ENCODE results near the gene ABI2. TPM values are rescaled to one million over a fixed set of nuclear protein-coding genes. Genes with fewer than 3 reads are reported as not detected.

ABI2 gene
- polyA plus RNA-seq, 1 of the 3 experiments (the other 2 are of a cell fraction) = 51.5 TPM

DNA sequence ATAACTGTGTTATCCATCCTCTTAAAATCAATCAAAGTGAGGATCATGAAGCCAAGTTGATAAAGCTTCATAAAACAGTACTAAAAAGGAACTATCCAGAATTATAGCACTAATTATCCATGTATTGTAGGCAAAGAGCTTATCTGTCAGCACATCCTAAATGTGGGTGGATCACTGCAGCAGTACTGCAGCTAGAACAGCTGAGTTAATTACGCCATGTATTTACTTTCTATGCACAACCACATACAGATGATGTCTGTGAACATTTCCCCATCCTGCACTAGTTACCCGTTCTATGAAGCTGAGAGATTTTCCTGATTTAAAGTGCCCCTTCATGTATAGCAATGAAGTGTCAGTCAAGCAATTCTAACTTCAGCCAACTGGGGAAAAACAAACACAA, 110.3 kb downstream of the ABI2 start:
- Histone ChIP-seq H3K9me2 (no peaks in the 10 kb centered on the region), H3K4me2 (no peak overlapping the region), H3K4me1 (ENCODE audit: control insufficient read depth in 1 of 2, insufficient read depth in 2 of 2, low read depth in 1 of 2, low read length in 1 of 2) (peaks cover 0 to 5% of the 10 kb centered on the region in 2 experiments; a peak in 1 of 4 replicates), H3F3A (replicated peaks; ENCODE audit: insufficient read depth) (peaks cover 23% of the 10 kb centered on the region), H3K27ac (ENCODE audit: low read depth in 2 of 2, low read length in 1 of 2) (no peak overlapping the region), H2AFZ (ENCODE audit: low read depth) (no peak overlapping the region), H3K4me3 (ENCODE audit: low read depth in 2 of 2, low read length in 1 of 2) (no peak overlapping the region), H3K36me3 (replicated peaks in 1 of 2; ENCODE audit: control insufficient read depth in 1 of 2, insufficient read depth in 2 of 2, low read length in 1 of 2) (peaks cover 54 to 75% of the 10 kb centered on the region in 2 experiments), H3K9me3 (no peaks in the 10 kb centered on the region), H3K27me3 (ENCODE audit: insufficient read depth) (no peaks in the 10 kb centered on the region), H3K79me2 (ENCODE audit: insufficient read depth) (peaks cover 58% of the 10 kb centered on the region), H4K20me1 (ENCODE audit: insufficient read depth) (peaks cover 12% of the 10 kb centered on the region; the same call in 1 of the 2 replicates), H3K9ac (no peak overlapping the region)
- 93% methylated on average over 2 of the region's 2 CpGs for WGBS (ENCODE audit: low lambda C conversion rate)
- POLR2A ChIA-PET = interaction anchor here (0.5 kb wide), 1 partner anchor 218 kb away, joined by 3 read pairs; no protein-coding TSS in a partner anchor
- CTCF ChIA-PET = interaction anchor here (1.3 kb wide), 1 partner anchor 213 kb away, joined by 3 read pairs; no protein-coding TSS in a partner anchor
- no peak for DNase-seq
- TF ChIP-seq POLR2AphosphoS5 (IDR thresholded peaks at IDR 0.05; ENCODE audit: low read depth, low read length) (0 out of 2 replicates have a peak, but pooled peaks have one; percentile 9), SMC3 (IDR thresholded peaks at IDR 0.05; ENCODE audit: low read depth, low read length) (no peak), TAF1 (IDR thresholded peaks at IDR 0.05; ENCODE audit: borderline replicate concordance, low read depth, low read length) (no peak)
- TF ChIP-seq, protein P1, sequence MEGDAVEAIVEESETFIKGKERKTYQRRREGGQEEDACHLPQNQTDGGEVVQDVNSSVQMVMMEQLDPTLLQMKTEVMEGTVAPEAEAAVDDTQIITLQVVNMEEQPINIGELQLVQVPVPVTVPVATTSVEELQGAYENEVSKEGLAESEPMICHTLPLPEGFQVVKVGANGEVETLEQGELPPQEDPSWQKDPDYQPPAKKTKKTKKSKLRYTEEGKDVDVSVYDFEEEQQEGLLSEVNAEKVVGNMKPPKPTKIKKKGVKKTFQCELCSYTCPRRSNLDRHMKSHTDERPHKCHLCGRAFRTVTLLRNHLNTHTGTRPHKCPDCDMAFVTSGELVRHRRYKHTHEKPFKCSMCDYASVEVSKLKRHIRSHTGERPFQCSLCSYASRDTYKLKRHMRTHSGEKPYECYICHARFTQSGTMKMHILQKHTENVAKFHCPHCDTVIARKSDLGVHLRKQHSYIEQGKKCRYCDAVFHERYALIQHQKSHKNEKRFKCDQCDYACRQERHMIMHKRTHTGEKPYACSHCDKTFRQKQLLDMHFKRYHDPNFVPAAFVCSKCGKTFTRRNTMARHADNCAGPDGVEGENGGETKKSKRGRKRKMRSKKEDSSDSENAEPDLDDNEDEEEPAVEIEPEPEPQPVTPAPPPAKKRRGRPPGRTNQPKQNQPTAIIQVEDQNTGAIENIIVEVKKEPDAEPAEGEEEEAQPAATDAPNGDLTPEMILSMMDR (IDR thresholded peaks at IDR 0.05) = no peak
- TF ChIP-seq, protein P2, sequence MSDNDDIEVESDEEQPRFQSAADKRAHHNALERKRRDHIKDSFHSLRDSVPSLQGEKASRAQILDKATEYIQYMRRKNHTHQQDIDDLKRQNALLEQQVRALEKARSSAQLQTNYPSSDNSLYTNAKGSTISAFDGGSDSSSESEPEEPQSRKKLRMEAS (IDR thresholded peaks at IDR 0.05; ENCODE audit: low read depth) = no peak

DNA sequence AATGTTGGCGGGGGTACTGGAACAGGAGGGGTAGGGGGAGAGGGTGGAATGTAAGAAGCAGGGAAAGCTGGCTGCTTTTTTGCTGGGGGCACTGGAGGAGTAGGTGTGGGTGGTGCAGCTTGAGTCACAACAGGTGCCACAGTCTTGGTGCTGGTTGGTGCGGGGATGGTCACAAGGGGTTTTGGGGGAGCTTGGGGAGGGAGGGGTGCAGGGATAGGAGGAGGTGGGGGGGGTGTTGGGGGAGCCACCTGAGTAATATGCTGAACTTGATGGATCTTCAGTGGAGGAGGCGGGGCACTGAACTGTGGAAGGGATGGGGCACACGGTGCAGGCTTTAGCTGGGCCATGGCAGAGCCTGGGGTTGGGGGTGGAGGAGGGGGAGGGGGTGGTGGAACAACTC, 112.5 kb downstream of the ABI2 start:
- TF ChIP-seq NFIC (IDR thresholded peaks at IDR 0.05; ENCODE audit: borderline replicate concordance) (no peak), POLR2AphosphoS5 (IDR thresholded peaks at IDR 0.05; ENCODE audit: low read depth, low read length) (no peak), TCF12 (IDR thresholded peaks at IDR 0.05) (no peak), ELF1 (IDR thresholded peaks at IDR 0.05) (no peak)
- TF ChIP-seq, protein P3, sequence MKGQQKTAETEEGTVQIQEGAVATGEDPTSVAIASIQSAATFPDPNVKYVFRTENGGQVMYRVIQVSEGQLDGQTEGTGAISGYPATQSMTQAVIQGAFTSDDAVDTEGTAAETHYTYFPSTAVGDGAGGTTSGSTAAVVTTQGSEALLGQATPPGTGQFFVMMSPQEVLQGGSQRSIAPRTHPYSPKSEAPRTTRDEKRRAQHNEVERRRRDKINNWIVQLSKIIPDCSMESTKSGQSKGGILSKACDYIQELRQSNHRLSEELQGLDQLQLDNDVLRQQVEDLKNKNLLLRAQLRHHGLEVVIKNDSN (IDR thresholded peaks at IDR 0.05; ENCODE audit: borderline replicate concordance, low read depth) = no peak

More for the DNA sequence above, 112.5 kb downstream of the ABI2 start:
- WGBS (ENCODE audit: low lambda C conversion rate) = 94% methylated on average over 4 of the region's 4 CpGs
- no peaks in the 10 kb centered on the region for H3K27me3 ChIP-seq (ENCODE audit: insufficient read depth)
- H4K20me1 ChIP-seq (ENCODE audit: insufficient read depth) = peaks cover 12% of the 10 kb centered on the region; the same call in 1 of the 2 replicates
- H3K36me3 ChIP-seq (replicated peaks in 1 of 2; ENCODE audit: control insufficient read depth in 1 of 2, insufficient read depth in 2 of 2, low read length in 1 of 2) = peaks cover 61 to 66% of the 10 kb centered on the region in 2 experiments
- H3F3A ChIP-seq (replicated peaks; ENCODE audit: insufficient read depth) = peaks cover 25% of the 10 kb centered on the region
- no peak for DNase-seq
- ChIA-PET POLR2A (no interaction called here), CTCF (interaction anchor here (1.1 kb wide), 1 partner anchor 13 kb away, joined by 6 read pairs; no protein-coding TSS in a partner anchor)
- H3K79me2 ChIP-seq (ENCODE audit: insufficient read depth) = peaks cover 54% of the 10 kb centered on the region
- no peak overlapping the region for H2AFZ ChIP-seq (ENCODE audit: low read depth)
- no peak overlapping the region for H3K4me2 ChIP-seq
- H3K9me3 ChIP-seq = no peaks in the 10 kb centered on the region
- H3K9me2 ChIP-seq = no peaks in the 10 kb centered on the region
- no peak overlapping the region for H3K4me3 ChIP-seq (ENCODE audit: low read depth in 2 of 2, low read length in 1 of 2)
- peaks cover 0 to 5% of the 10 kb centered on the region in 2 experiments; a peak in 1 of 4 replicates for H3K4me1 ChIP-seq (ENCODE audit: control insufficient read depth in 1 of 2, insufficient read depth in 2 of 2, low read depth in 1 of 2, low read length in 1 of 2)
- H3K9ac ChIP-seq = no peak overlapping the region
- no peak overlapping the region for H3K27ac ChIP-seq (ENCODE audit: low read depth in 2 of 2, low read length in 1 of 2)
